ENCODE data around the gene VAV3. TPM values are rescaled to one million over a fixed set of nuclear protein-coding genes. Genes with fewer than 3 reads are reported as not detected.

The VAV3 gene
- polyA plus RNA-seq, 1 of the 3 experiments (the other 2 are of a cell fraction) = not detected

- CTCF ChIA-PET = no interaction called here
- 23% methylated on average over 2 of the region's 2 CpGs for WGBS (ENCODE audit: low lambda C conversion rate)
These were observed 237.1 kb downstream of the VAV3 start for GRCh38 chr1:107727866-107728265.

GRCh38 chr1:107726860-107727259, 238.1 kb downstream of the VAV3 start:
- H3K79me2 ChIP-seq (ENCODE audit: insufficient read depth) = no peaks in the 10 kb centered on the region
- H3F3A ChIP-seq (replicated peaks; ENCODE audit: insufficient read depth) = no peaks in the 10 kb centered on the region
- H3K4me2 ChIP-seq = no peak overlapping the region
- no peaks in the 10 kb centered on the region for H3K9me2 ChIP-seq
- H3K27ac ChIP-seq (ENCODE audit: low read depth in 2 of 2, low read length in 1 of 2) = no peak overlapping the region
- peaks cover 0 to 11% of the 10 kb centered on the region in 2 experiments; a peak in 2 of 4 replicates for H3K4me1 ChIP-seq (ENCODE audit: control insufficient read depth in 1 of 2, insufficient read depth in 2 of 2, low read depth in 1 of 2, low read length in 1 of 2)
- H3K36me3 ChIP-seq (replicated peaks in 1 of 2; ENCODE audit: control insufficient read depth in 1 of 2, insufficient read depth in 2 of 2, low read length in 1 of 2) = no peaks in the 10 kb centered on the region
- H3K9me3 ChIP-seq = no peaks in the 10 kb centered on the region
- H2AFZ ChIP-seq (ENCODE audit: low read depth) = no peak overlapping the region
- no peak overlapping the region for H3K4me3 ChIP-seq (ENCODE audit: low read depth in 2 of 2, low read length in 1 of 2)
- no peaks in the 10 kb centered on the region for H3K27me3 ChIP-seq (ENCODE audit: insufficient read depth)
- POLR2A ChIA-PET = no interaction called here
- H3K9ac ChIP-seq = no peak overlapping the region
- CTCF ChIA-PET = interaction anchor here (0.6 kb wide), 1 partner anchor 24 kb away, joined by 3 read pairs; no protein-coding TSS in a partner anchor
- DNase-seq = no peak
- 47% methylated on average over 2 of the region's 2 CpGs for whole genome bisulfite sequencing (ENCODE audit: low lambda C conversion rate)
- no peak for TF ChIP-seq IRF3 (IDR thresholded peaks at IDR 0.05; ENCODE audit: low read depth, low read length)
- TF ChIP-seq USF1 (IDR thresholded peaks at IDR 0.05; ENCODE audit: borderline replicate concordance, low read depth) = no peak
- no peak for TF ChIP-seq POLR2AphosphoS5 (IDR thresholded peaks at IDR 0.05; ENCODE audit: low read depth, low read length)
- TF ChIP-seq RAD21 (IDR thresholded peaks at IDR 0.05; ENCODE audit: low read length) = no peak
- TF ChIP-seq PBX3 (IDR thresholded peaks at IDR 0.05) = no peak
- no peak for TF ChIP-seq ELF1 (IDR thresholded peaks at IDR 0.05)
- no peak for TF ChIP-seq MEF2A (IDR thresholded peaks at IDR 0.05; ENCODE audit: borderline replicate concordance, low read depth)
- no peak for TF ChIP-seq CHD2 (IDR thresholded peaks at IDR 0.05; ENCODE audit: low read length, partially characterized antibody)
- TF ChIP-seq CTCF (IDR thresholded peaks at IDR 0.05) = no peak
- no peak for TF ChIP-seq FOSL2 (IDR thresholded peaks at IDR 0.05; ENCODE audit: borderline replicate concordance, low read depth)
- TF ChIP-seq SMC3 (IDR thresholded peaks at IDR 0.05; ENCODE audit: low read depth, low read length) = no peak
- no peak for TF ChIP-seq RCOR1 (IDR thresholded peaks at IDR 0.05; ENCODE audit: low read length)
- TF ChIP-seq JUND (IDR thresholded peaks at IDR 0.05) = no peak
- no peak for TF ChIP-seq TAF1 (IDR thresholded peaks at IDR 0.05; ENCODE audit: borderline replicate concordance, low read depth, low read length)
- TF ChIP-seq REST (IDR thresholded peaks at IDR 0.05; ENCODE audit: low read depth, low read length) = no peak
- no peaks in the 10 kb centered on the region for H4K20me1 ChIP-seq (ENCODE audit: insufficient read depth)

More at GRCh38 chr1:107727866-107728265, 237.1 kb downstream of the VAV3 start:
- TF ChIP-seq MEF2A (IDR thresholded peaks at IDR 0.05; ENCODE audit: borderline replicate concordance, low read depth) (no peak), SMC3 (IDR thresholded peaks at IDR 0.05; ENCODE audit: low read depth, low read length) (no peak), EP300 (IDR thresholded peaks at IDR 0.05; ENCODE audit: borderline replicate concordance in 1 of 2, low read depth in 1 of 2, low read length in 1 of 2) (peak in 1 of 2 experiments; percentile 24; a peak in 1 of 4 replicates), JUND (IDR thresholded peaks at IDR 0.05) (no peak), FOXM1 (IDR thresholded peaks at IDR 0.05; ENCODE audit: low read depth) (no peak), SIN3A (IDR thresholded peaks at IDR 0.05; ENCODE audit: borderline replicate concordance, low read depth, low read length) (no peak), FOXJ3 (CRISPR knock-in tag; IDR thresholded peaks at IDR 0.05) (no peak), YY1 (IDR thresholded peaks at IDR 0.05; ENCODE audit: low read depth) (no peak), RCOR1 (IDR thresholded peaks at IDR 0.05; ENCODE audit: low read length) (0 out of 2 replicates have a peak, but pooled peaks have one; percentile 38), NRF1 (IDR thresholded peaks at IDR 0.05; ENCODE audit: low read depth, low read length) (no peak), TCF12 (IDR thresholded peaks at IDR 0.05) (0 out of 2 replicates have a peak, but pooled peaks have one; percentile 19)
- no peak overlapping the region for H2AFZ ChIP-seq (ENCODE audit: low read depth)
- H3K36me3 ChIP-seq (replicated peaks in 1 of 2; ENCODE audit: control insufficient read depth in 1 of 2, insufficient read depth in 2 of 2, low read length in 1 of 2) = no peaks in the 10 kb centered on the region
- no peak overlapping the region for H3K9ac ChIP-seq
- H3K27ac ChIP-seq (ENCODE audit: low read depth in 2 of 2, low read length in 1 of 2) = peak overlapping the region in 1 of 2 experiments; percentile 76; a peak in 2 of 4 replicates
- no peaks in the 10 kb centered on the region for H3F3A ChIP-seq (replicated peaks; ENCODE audit: insufficient read depth)
- POLR2A ChIA-PET = no interaction called here
- H3K4me2 ChIP-seq = no peak overlapping the region
- H3K4me3 ChIP-seq (ENCODE audit: low read depth in 2 of 2, low read length in 1 of 2) = no peak overlapping the region
- peak; percentile 40 for DNase-seq
- H3K27me3 ChIP-seq (ENCODE audit: insufficient read depth) = no peaks in the 10 kb centered on the region
- H4K20me1 ChIP-seq (ENCODE audit: insufficient read depth) = no peaks in the 10 kb centered on the region
- no peaks in the 10 kb centered on the region for H3K9me3 ChIP-seq
- H3K9me2 ChIP-seq = no peaks in the 10 kb centered on the region
- no peaks in the 10 kb centered on the region for H3K79me2 ChIP-seq (ENCODE audit: insufficient read depth)
- H3K4me1 ChIP-seq (ENCODE audit: control insufficient read depth in 1 of 2, insufficient read depth in 2 of 2, low read depth in 1 of 2, low read length in 1 of 2) = peaks cover 0 to 11% of the 10 kb centered on the region in 2 experiments; a peak in 2 of 4 replicates
